ENCODE results near the gene RASA3. TPM values are rescaled to one million over a fixed set of nuclear protein-coding genes. Genes with fewer than 3 reads are reported as not detected.

RASA3 gene
- total RNA-seq, 4 donors from 2014 or later = 4.4 to 15.6 (median 8.5) TPM

DNA sequence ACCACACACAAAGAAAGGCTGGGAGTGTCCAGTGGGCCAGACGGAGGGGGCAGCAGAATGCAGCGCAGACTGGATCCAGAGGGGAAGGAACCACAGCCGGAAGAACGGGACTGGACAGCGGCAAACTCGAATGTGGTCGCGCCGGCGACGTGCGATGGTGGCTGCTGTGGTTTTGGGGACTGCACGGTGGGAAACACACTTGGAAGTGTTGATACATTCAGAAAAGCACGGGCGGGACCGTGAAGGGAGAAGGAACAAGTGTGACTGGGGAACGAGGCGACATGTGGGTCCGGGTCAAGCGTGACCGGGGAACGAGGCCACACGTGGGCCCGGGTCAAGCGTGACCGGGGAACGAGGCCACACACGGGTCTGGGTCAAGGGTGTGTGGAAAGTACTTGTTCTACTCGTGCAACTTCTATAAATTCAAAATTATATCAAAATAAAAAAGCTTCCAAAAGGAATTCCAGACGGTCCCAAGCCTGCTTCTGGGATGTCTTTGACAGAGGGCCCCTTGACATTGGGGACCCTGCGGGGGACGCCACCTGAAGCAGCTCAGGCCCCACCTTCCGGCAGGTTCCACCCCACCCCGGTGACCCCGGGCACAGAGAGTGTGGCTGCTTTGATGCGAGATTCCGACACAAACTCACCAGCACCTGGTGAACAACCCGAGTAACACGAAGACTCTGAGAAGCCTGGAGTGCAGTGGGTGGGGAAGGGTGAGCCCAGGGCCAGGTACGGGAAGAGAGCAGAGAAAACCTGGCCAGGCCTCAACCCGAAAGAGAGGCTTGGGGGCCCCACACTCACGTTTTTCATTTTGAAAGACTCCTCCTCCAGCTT, 133.4 kb downstream of the RASA3 start:
- TF ChIP-seq EP300 (IDR thresholded peaks at IDR 0.05; ENCODE audit: low read depth) (no peak), POLR2A (IDR thresholded peaks at IDR 0.05) (no peak), POLR2AphosphoS5 (IDR thresholded peaks at IDR 0.05) (no peak)
- TF ChIP-seq, protein P1, sequence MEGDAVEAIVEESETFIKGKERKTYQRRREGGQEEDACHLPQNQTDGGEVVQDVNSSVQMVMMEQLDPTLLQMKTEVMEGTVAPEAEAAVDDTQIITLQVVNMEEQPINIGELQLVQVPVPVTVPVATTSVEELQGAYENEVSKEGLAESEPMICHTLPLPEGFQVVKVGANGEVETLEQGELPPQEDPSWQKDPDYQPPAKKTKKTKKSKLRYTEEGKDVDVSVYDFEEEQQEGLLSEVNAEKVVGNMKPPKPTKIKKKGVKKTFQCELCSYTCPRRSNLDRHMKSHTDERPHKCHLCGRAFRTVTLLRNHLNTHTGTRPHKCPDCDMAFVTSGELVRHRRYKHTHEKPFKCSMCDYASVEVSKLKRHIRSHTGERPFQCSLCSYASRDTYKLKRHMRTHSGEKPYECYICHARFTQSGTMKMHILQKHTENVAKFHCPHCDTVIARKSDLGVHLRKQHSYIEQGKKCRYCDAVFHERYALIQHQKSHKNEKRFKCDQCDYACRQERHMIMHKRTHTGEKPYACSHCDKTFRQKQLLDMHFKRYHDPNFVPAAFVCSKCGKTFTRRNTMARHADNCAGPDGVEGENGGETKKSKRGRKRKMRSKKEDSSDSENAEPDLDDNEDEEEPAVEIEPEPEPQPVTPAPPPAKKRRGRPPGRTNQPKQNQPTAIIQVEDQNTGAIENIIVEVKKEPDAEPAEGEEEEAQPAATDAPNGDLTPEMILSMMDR (IDR thresholded peaks at IDR 0.05) = no peak
- in situ Hi-C loops (cut with MboI; ENCODE audit: low pct_ligation_motif_present in 1 of 4, low pct_unique_long_range_greater_than_20kb in 1 of 4, low sequenced_read_pairs in 3 of 4) = no loop called here

DNA sequence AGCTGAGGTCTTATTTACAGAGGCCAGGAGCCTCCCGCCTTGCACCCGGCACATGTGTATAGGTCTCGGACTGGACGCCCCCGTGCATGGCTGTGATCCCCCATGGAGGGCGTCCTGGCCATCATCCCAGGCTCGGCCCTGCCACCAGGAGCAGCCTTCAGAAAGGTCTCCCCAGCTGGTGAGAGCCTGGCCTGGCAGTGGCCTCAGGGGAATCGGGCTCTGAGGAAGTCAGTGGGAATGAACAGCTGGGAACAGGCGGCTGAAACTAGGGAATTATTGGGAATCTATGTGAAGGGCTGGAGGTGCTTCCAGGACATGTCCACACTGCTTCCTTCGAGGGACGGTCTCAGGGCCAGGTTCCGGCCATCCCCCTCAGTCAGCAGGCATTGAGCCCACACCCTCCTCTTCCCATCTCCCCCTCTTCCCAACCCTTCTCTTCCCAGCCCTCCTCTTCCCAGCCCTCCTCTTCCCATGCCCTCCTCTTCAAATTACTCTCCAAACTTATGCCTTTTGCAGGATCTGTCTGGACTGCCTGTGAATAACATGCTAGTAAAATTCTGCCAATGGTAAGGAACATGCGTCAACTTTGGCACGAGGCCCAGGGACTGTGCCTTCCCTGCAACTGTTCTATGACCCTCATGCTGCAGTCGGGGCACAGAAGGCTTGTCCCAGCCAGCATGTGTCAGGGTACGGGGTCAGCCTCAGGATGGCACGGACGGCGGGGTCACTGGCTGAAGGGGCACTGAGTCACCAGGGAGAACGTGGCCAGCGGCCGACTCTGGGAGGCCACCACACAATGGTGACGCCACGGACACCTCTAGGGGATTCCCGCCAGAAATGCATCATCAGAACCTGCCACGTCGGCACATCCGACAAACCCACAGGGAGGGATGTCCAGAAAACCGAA, 134.3 kb downstream of the RASA3 start:
- Histone ChIP-seq H3K4me1 (peaks cover 0 to 5% (median 1%) of the 10 kb centered on the region in 4 donors), H3K9me3 (no peaks in the 10 kb centered on the region), H3K36me3 (no peaks in the 10 kb centered on the region), H3K27me3 (no peaks in the 10 kb centered on the region), H3K27ac (peak overlapping the region; percentile 36 to 55 (median 49)), H3K4me3 (no peak overlapping the region)
- DNase-seq = peak; percentile 33
- intact Hi-C loops (cut with DNase I; ENCODE audit: low total_unique reads) (no loop called here), in situ Hi-C loops (cut with MboI; ENCODE audit: low pct_ligation_motif_present in 1 of 4, low pct_unique_long_range_greater_than_20kb in 1 of 4, low sequenced_read_pairs in 3 of 4) (no loop called here)
- TF ChIP-seq EP300 (IDR thresholded peaks at IDR 0.05; ENCODE audit: low read depth) = no peak
- TF ChIP-seq POLR2AphosphoS5 (IDR thresholded peaks at IDR 0.05) = peak in 2 of 3 donors; percentile 11
- WGBS, 2 donors (ENCODE audit: low coverage in 1 of 2) = 65 to 90% methylated on average over 2 to 25 of the region's 29 CpGs

More for the DNA sequence above, 133.4 kb downstream of the RASA3 start:
- Histone ChIP-seq H3K4me1 (peaks cover 0 to 5% (median 1%) of the 10 kb centered on the region in 4 donors), H3K36me3 (no peaks in the 10 kb centered on the region), H3K9me3 (no peaks in the 10 kb centered on the region), H3K4me3 (no peak overlapping the region), H3K27ac (peak overlapping the region in 3 of 4 donors; percentile 22 to 54 (median 44)), H3K27me3 (no peaks in the 10 kb centered on the region)
- DNase-seq = no peak
- 78 to 96% methylated on average over 9 to 37 of the region's 42 CpGs for WGBS, 2 donors (ENCODE audit: low coverage in 1 of 2)
- intact Hi-C loops (cut with DNase I; ENCODE audit: low total_unique reads) = no loop called here

- Histone ChIP-seq H3K9me3 (no peaks in the 10 kb centered on the region), H3K36me3 (no peaks in the 10 kb centered on the region), H3K27me3 (no peaks in the 10 kb centered on the region), H3K4me1 (peaks cover 0 to 5% (median 1%) of the 10 kb centered on the region in 4 donors), H3K27ac (peak overlapping the region; percentile 36 to 55 (median 49)), H3K4me3 (no peak overlapping the region)
- in situ Hi-C loops (cut with MboI; ENCODE audit: low pct_ligation_motif_present in 1 of 4, low pct_unique_long_range_greater_than_20kb in 1 of 4, low sequenced_read_pairs in 3 of 4) = no loop called here
- WGBS, 2 donors (ENCODE audit: low coverage in 1 of 2) = 64 to 81% methylated on average over 5 to 13 of the region's 13 CpGs
- TF ChIP-seq, protein P1 (IDR thresholded peaks at IDR 0.05) = no peak
- no peak for TF ChIP-seq POLR2A (IDR thresholded peaks at IDR 0.05)
- TF ChIP-seq EP300 (IDR thresholded peaks at IDR 0.05; ENCODE audit: low read depth) = no peak
- TF ChIP-seq POLR2AphosphoS5 (IDR thresholded peaks at IDR 0.05) = no peak
- no peak for DNase-seq
- intact Hi-C loops (cut with DNase I; ENCODE audit: low total_unique reads) = no loop called here
Observed at GRCh38 chr13:113996912-113997745, 135.3 kb downstream of the RASA3 start.

DNA sequence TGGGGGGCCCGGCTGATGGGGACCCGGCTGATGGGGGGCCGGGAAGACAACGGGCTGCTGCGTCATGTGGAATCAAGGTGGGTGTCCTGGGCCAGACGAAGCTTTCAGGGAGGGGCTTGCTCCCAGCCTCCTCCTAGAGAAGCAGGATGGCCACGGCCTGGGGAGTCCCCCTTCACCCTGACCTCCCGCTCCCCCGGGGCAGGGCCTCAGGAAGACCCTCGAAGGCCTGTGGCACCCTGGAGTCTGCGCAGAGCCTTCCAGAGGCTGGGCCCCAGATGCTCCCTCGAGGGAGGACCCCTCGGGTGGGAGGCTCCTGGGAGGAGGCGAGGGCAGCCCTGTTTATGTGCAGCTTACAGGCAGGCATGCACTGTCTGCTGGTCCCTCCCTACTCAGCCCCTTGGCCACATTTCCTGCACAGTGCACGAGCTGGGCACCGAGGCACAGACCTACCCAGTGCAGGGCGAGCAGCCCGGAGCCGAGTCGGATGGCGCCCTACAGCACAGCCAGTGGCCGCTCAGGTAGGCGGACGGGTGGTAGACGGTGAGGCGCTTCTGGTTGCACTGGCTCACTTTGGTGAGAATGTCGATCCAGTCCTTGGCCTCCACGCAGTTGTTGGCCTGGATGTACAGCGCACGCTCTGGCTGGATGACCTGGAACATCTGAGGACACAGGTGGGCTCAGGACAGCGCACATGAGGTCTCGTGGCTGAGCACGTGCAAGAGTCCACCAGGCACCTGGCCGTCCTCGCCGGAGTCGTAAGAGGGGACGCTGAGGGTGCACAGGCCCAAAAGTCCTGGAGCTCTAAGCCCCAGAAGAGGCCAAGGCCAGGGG, 136.1 kb downstream of the RASA3 start:
- TF ChIP-seq, protein P1 (IDR thresholded peaks at IDR 0.05) = no peak
- TF ChIP-seq POLR2AphosphoS5 (IDR thresholded peaks at IDR 0.05) (no peak), EP300 (IDR thresholded peaks at IDR 0.05; ENCODE audit: low read depth) (no peak), POLR2A (IDR thresholded peaks at IDR 0.05) (no peak)
- Histone ChIP-seq H3K4me3 (no peak overlapping the region), H3K9me3 (no peaks in the 10 kb centered on the region), H3K27ac (no peak overlapping the region), H3K27me3 (no peaks in the 10 kb centered on the region), H3K4me1 (peaks cover 0 to 5% (median 1%) of the 10 kb centered on the region in 4 donors), H3K36me3 (no peaks in the 10 kb centered on the region)
- intact Hi-C loops (cut with DNase I; ENCODE audit: low total_unique reads) = no loop called here
- WGBS, 2 donors (ENCODE audit: low coverage in 1 of 2) = 92 to 100% methylated on average over 4 to 33 of the region's 38 CpGs
- in situ Hi-C loops (cut with MboI; ENCODE audit: low pct_ligation_motif_present in 1 of 4, low pct_unique_long_range_greater_than_20kb in 1 of 4, low sequenced_read_pairs in 3 of 4) = no loop called here
- no peak for DNase-seq

Measured in transverse colon (tissue), 4 donors.